HEK293 (cell line): ENCODE data around the gene SUMF1.

Experiments
- CTCF ChIA-PET: fragments of 350-600 bp; formaldehyde crosslinking; extraction: SDS; loops from one replicate; lab custom pipeline; 2021; ENCODE audit warnings: antibody characterized with exemption; lab: Yijun Ruan, JAX
- POLR2A ChIA-PET: fragments of 300-600 bp; formaldehyde crosslinking; extraction: SDS; loops from one replicate; lab custom pipeline; 2020; ENCODE audit warnings: antibody characterized with exemption, inconsistent platforms; lab: Yijun Ruan, JAX
- H3K27ac ChIP-seq: fragments of 200-500 bp; sonication (Bioruptor generic); 2 replicates; pipeline ENCODE4 v1.5.1; 2014; ENCODE audit warnings: low read depth, low read length, control low read depth, inconsistent platforms; ENCODE audit errors: extremely low read depth
- H3K36me3 ChIP-seq, 2 experiments: fragments of 200-500 bp in 1 of 2; sonication (Bioruptor generic) in 1 of 2; 1 replicate in 1 of 2; 2 replicates in 1 of 2; pipeline ENCODE4 v1.5.1; 2014 to 2017; ENCODE audit warnings: inconsistent platforms in 2 of 2, low read length in 2 of 2; ENCODE audit not compliant: control insufficient read depth in 2 of 2, insufficient read depth in 1 of 2
- H3K4me1 ChIP-seq: fragments of 200-500 bp; sonication (Bioruptor generic); 2 replicates; pipeline ENCODE4 v1.5.1; 2014; ENCODE audit warnings: mild to moderate bottlenecking, low read length, inconsistent platforms; ENCODE audit not compliant: control insufficient read depth, insufficient read depth
- H3K4me3 ChIP-seq: 2 replicates; pipeline ENCODE4 v1.5.1; 2011; ENCODE audit warnings: low read depth, mild to moderate bottlenecking, control low read depth, low read length, moderate library complexity
- H3K9me3 ChIP-seq: fragments of 200-500 bp; sonication (Bioruptor generic); 2 replicates; pipeline ENCODE4 v1.5.1; 2014; ENCODE audit warnings: low read depth, low read length, inconsistent platforms; ENCODE audit not compliant: control insufficient read depth, insufficient read depth
- GLI4 ChIP-seq: fragments of 450-650 bp; formaldehyde crosslinking; IDR thresholded peaks from 2 replicates; pipeline ENCODE4 v1.5.1; 2016; ENCODE audit warnings: missing biosample characterization, missing genetic modification characterization
- MYNN ChIP-seq: fragments of 450-650 bp; formaldehyde crosslinking; IDR thresholded peaks from 2 replicates; pipeline ENCODE4 v1.5.1; 2016; ENCODE audit warnings: missing biosample characterization, missing genetic modification characterization, borderline replicate concordance
- MZF1 ChIP-seq: fragments of 450-650 bp; formaldehyde crosslinking; IDR thresholded peaks from 2 replicates; pipeline ENCODE4 v1.5.1; 2017; ENCODE audit warnings: missing biosample characterization, missing genetic modification characterization, borderline replicate concordance
- PRDM10 ChIP-seq: fragments of 450-650 bp; formaldehyde crosslinking; IDR thresholded peaks from 2 replicates; pipeline ENCODE4 v1.5.1; 2016; ENCODE audit warnings: missing biosample characterization, missing genetic modification characterization
- SP7 ChIP-seq: fragments of 450-650 bp; formaldehyde crosslinking; IDR thresholded peaks from 2 replicates; pipeline ENCODE4 v1.5.1; 2016; ENCODE audit warnings: missing biosample characterization, missing genetic modification characterization
- YY2 ChIP-seq: fragments of 450-650 bp; formaldehyde crosslinking; IDR thresholded peaks from 2 replicates; pipeline ENCODE4 v1.5.1; 2016; ENCODE audit warnings: missing biosample characterization, missing genetic modification characterization
- ZBTB26 ChIP-seq: fragments of 450-650 bp; formaldehyde crosslinking; optimal IDR thresholded peaks from 2 replicates; pipeline ENCODE3; 2016; ENCODE audit warnings: missing biosample characterization, mild to moderate bottlenecking, missing genetic modification characterization
- ZFP3 ChIP-seq: fragments of 450-650 bp; formaldehyde crosslinking; IDR thresholded peaks from 2 replicates; pipeline ENCODE4 v1.5.1; 2016; ENCODE audit warnings: low read depth, missing biosample characterization, missing genetic modification characterization
- ZNF157 ChIP-seq: fragments of 450-650 bp; formaldehyde crosslinking; IDR thresholded peaks from 2 replicates; pipeline ENCODE4 v1.5.1; 2016; ENCODE audit warnings: missing biosample characterization, missing genetic modification characterization
- ZNF2 ChIP-seq: fragments of 450-650 bp; formaldehyde crosslinking; IDR thresholded peaks from 2 replicates; pipeline ENCODE4 v1.5.1; 2016; ENCODE audit warnings: missing biosample characterization, missing genetic modification characterization
- ZNF211 ChIP-seq: fragments of 450-650 bp; formaldehyde crosslinking; IDR thresholded peaks from 2 replicates; pipeline ENCODE4 v1.5.1; 2016; ENCODE audit warnings: low read depth, missing biosample characterization, missing genetic modification characterization
- ZNF23 ChIP-seq: fragments of 450-650 bp; formaldehyde crosslinking; IDR thresholded peaks from 2 replicates; pipeline ENCODE4 v1.5.1; 2016; ENCODE audit warnings: missing biosample characterization, missing genetic modification characterization, borderline replicate concordance
- ZNF423 ChIP-seq: fragments of 450-650 bp; formaldehyde crosslinking; IDR thresholded peaks from 2 replicates; pipeline ENCODE4 v1.5.1; 2016; ENCODE audit warnings: missing biosample characterization, missing genetic modification characterization
- ZNF514 ChIP-seq: fragments of 450-650 bp; formaldehyde crosslinking; IDR thresholded peaks from 2 replicates; pipeline ENCODE4 v1.5.1; 2016; ENCODE audit warnings: missing biosample characterization, missing genetic modification characterization
- ZNF558 ChIP-seq: fragments of 450-650 bp; formaldehyde crosslinking; IDR thresholded peaks from 2 replicates; pipeline ENCODE4 v1.5.1; 2016; ENCODE audit warnings: missing biosample characterization, missing genetic modification characterization
- ZNF707 ChIP-seq: fragments of 450-650 bp; formaldehyde crosslinking; IDR thresholded peaks from 2 replicates; pipeline ENCODE4 v1.5.1; 2016; ENCODE audit warnings: missing biosample characterization, missing genetic modification characterization
- ZNF830 ChIP-seq: fragments of 450-650 bp; IDR thresholded peaks from 2 replicates; pipeline ENCODE4 v1.5.0; 2018; ENCODE audit warnings: missing biosample characterization, missing genetic modification characterization, low read depth, mild to moderate bottlenecking, moderate library complexity
- ZNF843 ChIP-seq: fragments of 450-650 bp; formaldehyde crosslinking; IDR thresholded peaks from 2 replicates; pipeline ENCODE4 v1.5.1; 2016; ENCODE audit warnings: missing biosample characterization, missing genetic modification characterization
- TF ChIP-seq, protein P1 (sequence below): fragments of 450-650 bp; formaldehyde crosslinking; IDR thresholded peaks from 2 replicates; pipeline ENCODE4 v1.5.1; 2016; ENCODE audit warnings: missing biosample characterization, missing genetic modification characterization
- TF ChIP-seq, protein P2 (sequence below): fragments of 450-650 bp; formaldehyde crosslinking; IDR thresholded peaks from 2 replicates; pipeline ENCODE4 v1.5.1; 2016; ENCODE audit warnings: missing biosample characterization, missing genetic modification characterization

Gene SUMF1

DNA sequence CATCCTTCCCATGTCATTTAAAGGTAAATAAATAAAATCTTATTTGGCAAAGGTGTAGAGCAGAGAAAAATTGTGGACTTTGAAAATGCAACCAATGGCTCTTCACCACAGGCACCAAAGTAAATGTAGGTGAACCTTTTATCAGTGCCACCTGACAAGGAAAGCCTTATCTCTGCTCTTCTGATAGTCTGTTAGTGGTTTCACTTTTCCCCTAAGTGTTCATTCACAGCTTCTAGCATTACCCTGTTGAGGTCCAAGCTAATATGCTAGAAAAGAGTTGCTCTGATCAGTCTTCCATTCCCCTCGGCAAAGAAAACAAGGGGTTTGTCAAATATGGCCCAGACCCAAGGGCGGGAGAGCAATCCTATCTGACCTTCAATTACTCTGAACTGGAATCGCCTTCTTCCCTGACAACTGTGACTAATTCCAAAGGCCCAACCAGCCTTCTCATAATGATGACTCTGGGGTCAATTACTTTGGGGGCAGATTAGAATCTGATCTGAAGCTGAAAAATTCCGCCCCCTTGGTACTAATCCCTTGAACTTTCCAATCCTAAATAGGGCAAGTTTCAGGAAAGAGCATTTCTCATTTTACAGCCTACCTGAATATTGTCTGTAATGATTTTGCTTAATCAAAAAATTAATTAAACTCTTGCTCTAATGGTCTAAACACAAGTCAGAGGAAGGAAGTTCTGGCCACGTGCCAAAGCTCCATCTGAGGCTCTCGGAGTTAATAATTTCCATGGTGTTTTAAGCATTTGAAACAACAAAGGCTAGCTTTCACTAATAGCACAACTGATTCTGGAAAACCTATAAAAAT is 111.5 kb downstream of the SUMF1 start:
- POLR2A ChIA-PET = no interaction called here
- Histone ChIP-seq H3K9me3 (no peaks in the 10 kb centered on the region), H3K4me3 (no peak overlapping the region), H3K4me1 (peaks cover 6% of the 10 kb centered on the region; the same call in 1 of the 2 replicates), H3K27ac (no peak overlapping the region), H3K36me3 (no peaks in the 10 kb centered on the region)
- TF ChIP-seq ZNF157 (tag by site-specific recombination) = no peak
- TF ChIP-seq SP7 (tag by site-specific recombination) = peak; percentile 44; the same call in 1 of the 2 replicates
- no peak for TF ChIP-seq MZF1
- CTCF ChIA-PET = interaction anchor here (0.5 to 1.3 kb wide), 3 partner anchors 56 to 281 kb away, joined by 3 to 6 read pairs (median 4); no protein-coding TSS in a partner anchor

- Histone ChIP-seq H3K36me3 (no peaks in the 10 kb centered on the region), H3K4me3 (no peak overlapping the region), H3K27ac (no peak overlapping the region), H3K9me3 (no peaks in the 10 kb centered on the region), H3K4me1 (peaks cover 6% of the 10 kb centered on the region; the same call in 1 of the 2 replicates)
- ChIA-PET POLR2A (no interaction called here), CTCF (interaction anchor here (0.9 to 5.8 kb wide), 8 partner anchors 9 to 285 kb away, joined by 3 to 138 read pairs (median 6); partner anchors contain the start of gene ITPR1)
- no peak for TF ChIP-seq PRDM10 (tag by site-specific recombination)
- TF ChIP-seq, protein P1, sequence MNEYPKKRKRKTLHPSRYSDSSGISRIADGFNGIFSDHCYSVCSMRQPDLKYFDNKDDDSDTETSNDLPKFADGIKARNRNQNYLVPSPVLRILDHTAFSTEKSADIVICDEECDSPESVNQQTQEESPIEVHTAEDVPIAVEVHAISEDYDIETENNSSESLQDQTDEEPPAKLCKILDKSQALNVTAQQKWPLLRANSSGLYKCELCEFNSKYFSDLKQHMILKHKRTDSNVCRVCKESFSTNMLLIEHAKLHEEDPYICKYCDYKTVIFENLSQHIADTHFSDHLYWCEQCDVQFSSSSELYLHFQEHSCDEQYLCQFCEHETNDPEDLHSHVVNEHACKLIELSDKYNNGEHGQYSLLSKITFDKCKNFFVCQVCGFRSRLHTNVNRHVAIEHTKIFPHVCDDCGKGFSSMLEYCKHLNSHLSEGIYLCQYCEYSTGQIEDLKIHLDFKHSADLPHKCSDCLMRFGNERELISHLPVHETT (tag by site-specific recombination) = no peak
- TF ChIP-seq, protein P2, sequence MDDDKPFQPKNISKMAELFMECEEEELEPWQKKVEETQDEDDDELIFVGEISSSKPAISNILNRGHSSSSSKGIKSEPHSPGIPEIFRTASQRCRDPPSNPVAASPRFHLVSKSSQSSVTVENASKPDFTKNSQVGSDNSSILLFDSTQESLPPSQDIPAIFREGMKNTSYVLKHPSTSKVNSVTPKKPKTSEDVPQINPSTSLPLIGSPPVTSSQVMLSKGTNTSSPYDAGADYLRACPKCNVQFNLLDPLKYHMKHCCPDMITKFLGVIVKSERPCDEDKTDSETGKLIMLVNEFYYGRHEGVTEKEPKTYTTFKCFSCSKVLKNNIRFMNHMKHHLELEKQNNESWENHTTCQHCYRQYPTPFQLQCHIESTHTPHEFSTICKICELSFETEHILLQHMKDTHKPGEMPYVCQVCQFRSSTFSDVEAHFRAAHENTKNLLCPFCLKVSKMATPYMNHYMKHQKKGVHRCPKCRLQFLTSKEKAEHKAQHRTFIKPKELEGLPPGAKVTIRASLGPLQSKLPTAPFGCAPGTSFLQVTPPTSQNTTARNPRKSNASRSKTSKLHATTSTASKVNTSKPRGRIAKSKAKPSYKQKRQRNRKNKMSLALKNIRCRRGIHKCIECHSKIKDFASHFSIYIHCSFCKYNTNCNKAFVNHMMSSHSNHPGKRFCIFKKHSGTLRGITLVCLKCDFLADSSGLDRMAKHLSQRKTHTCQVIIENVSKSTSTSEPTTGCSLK (tag by site-specific recombination) = no peak
- no peak for TF ChIP-seq ZNF514 (tag by site-specific recombination)
- no peak for TF ChIP-seq ZNF23 (tag by site-specific recombination)
- no peak for TF ChIP-seq YY2 (tag by site-specific recombination)
- no peak for TF ChIP-seq ZFP3 (tag by site-specific recombination)
- TF ChIP-seq ZNF423 = no peak
- TF ChIP-seq ZNF843 (tag by site-specific recombination) = no peak
- no peak for TF ChIP-seq GLI4 (tag by site-specific recombination)
- TF ChIP-seq ZBTB26 (tag by site-specific recombination) = no peak
- TF ChIP-seq ZNF2 = no peak
- no peak for TF ChIP-seq ZNF558
- TF ChIP-seq ZNF830 (tag by site-specific recombination) = no peak
- TF ChIP-seq ZNF211 = no peak
- TF ChIP-seq MYNN (tag by site-specific recombination) = no peak
- TF ChIP-seq ZNF707 (tag by site-specific recombination) = no peak
Measured at GRCh38 chr3:4351872-4352271, 115.2 kb downstream of the SUMF1 start.
